Activated T-cell treated with anti-CD3 and anti-CD28 coated beads, Interleukin-2, amount 50 U/mL, for 4 hours (primary cell): ENCODE measurements around the gene KLF9. TPM values are rescaled to one million over a fixed set of nuclear protein-coding genes. Genes with fewer than 3 reads are reported as not detected.
"Not testable (repeated sequence)": the region's sequence is repeated elsewhere in the genome, so short reads cannot be mapped to it uniquely, and the experiment has no call there.

Source experiments
- ATAC-seq, 2 donors: fragments of 200-7000 bp; cut with Tn5 transposase; one replicate each; pipeline ENCODE4 v1.10.0; 2021
- DNase-seq: peaks from one replicate; pipeline ENCODE4 v3.0.0-alpha.2; 2020
- H3K27me3 Mint-ChIP-seq: one replicate; pipeline ENCODE4 v1.8.0; 2021; ENCODE audit warnings: low read depth, mixed read lengths
- H3K36me3 Mint-ChIP-seq: one replicate; pipeline ENCODE4 v1.8.0; 2022; ENCODE audit warnings: mixed read lengths; ENCODE audit not compliant: insufficient read depth
- H3K4me1 Mint-ChIP-seq: one replicate; pipeline ENCODE4 v1.8.0; 2021; ENCODE audit warnings: low read depth, mixed read lengths
- H3K4me3 Mint-ChIP-seq: one replicate; pipeline ENCODE4 v1.8.0; 2021; ENCODE audit warnings: mild to moderate bottlenecking, moderate library complexity, mixed read lengths
- H3K9me3 Mint-ChIP-seq: one replicate; pipeline ENCODE4 v1.8.0; 2021; ENCODE audit warnings: mixed read lengths
- total RNA-seq, 3 donors: library from RNA; stranded (reverse); gene quantifications; one replicate each; pipeline ENCODE4 v1.2.1, GENCODE V29; 2021

The KLF9 gene
- total RNA-seq, 3 donors from 2014 or later = 21.3 to 25.3 (median 24.6) TPM

GRCh38 chr9:70403618-70404025, 10.8 kb downstream of the KLF9 start:
- peaks cover 9% of the 10 kb centered on the region for H3K36me3 Mint-ChIP-seq
- peaks cover 86% of the 10 kb centered on the region for H3K4me1 Mint-ChIP-seq
- ATAC-seq (no peak), DNase-seq (no peak)
- no peak overlapping the region for H3K4me3 Mint-ChIP-seq
- H3K27me3 Mint-ChIP-seq = no peaks in the 10 kb centered on the region
- H3K9me3 Mint-ChIP-seq = no peaks in the 10 kb centered on the region

DNA sequence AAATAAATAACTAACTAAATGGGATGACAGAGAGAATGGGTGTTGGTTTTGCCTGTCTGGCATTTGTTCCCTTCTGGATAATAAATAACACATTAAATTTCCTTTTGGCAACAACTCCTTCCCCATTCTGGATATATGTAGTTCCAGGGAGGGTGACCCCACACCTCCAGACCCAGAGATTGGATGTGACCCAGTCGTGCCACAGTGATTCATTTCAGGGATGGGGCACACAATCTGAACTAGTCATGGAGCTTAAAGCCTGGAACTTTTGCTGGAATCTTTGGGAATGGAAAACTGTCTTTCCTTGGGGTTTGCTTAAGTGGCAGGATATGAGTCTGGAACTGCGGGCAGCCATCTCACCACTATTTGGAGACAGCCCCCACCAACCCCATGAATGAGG, 11.3 kb downstream of the KLF9 start:
- DNase-seq (no peak), ATAC-seq (no peak)
- Mint-ChIP-seq H3K9me3 (no peaks in the 10 kb centered on the region), H3K27me3 (no peaks in the 10 kb centered on the region), H3K4me3 (no peak overlapping the region), H3K4me1 (peaks cover 86% of the 10 kb centered on the region), H3K36me3 (peaks cover 9% of the 10 kb centered on the region)

GRCh38 chr9:70402213-70402612, 12.2 kb downstream of the KLF9 start:
- H3K27me3 Mint-ChIP-seq = no peaks in the 10 kb centered on the region
- DNase-seq (no peak), ATAC-seq (no peak)
- peaks cover 86% of the 10 kb centered on the region for H3K4me1 Mint-ChIP-seq
- H3K4me3 Mint-ChIP-seq = no peak overlapping the region
- H3K36me3 Mint-ChIP-seq = peaks cover 5% of the 10 kb centered on the region
- H3K9me3 Mint-ChIP-seq = no peaks in the 10 kb centered on the region

- H3K36me3 Mint-ChIP-seq, DNase-seq, H3K9me3 Mint-ChIP-seq, H3K27me3 Mint-ChIP-seq, H3K4me3 Mint-ChIP-seq, ATAC-seq: not testable (repeated sequence)
- peaks cover 83% of the 10 kb centered on the region for H3K4me1 Mint-ChIP-seq
Observed at GRCh38 chr9:70401241-70401640, 13.2 kb downstream of the KLF9 start.

- H3K4me1 Mint-ChIP-seq = peaks cover 77% of the 10 kb centered on the region
- no peaks in the 10 kb centered on the region for H3K9me3 Mint-ChIP-seq
- H3K27me3 Mint-ChIP-seq = no peaks in the 10 kb centered on the region
- no peak overlapping the region for H3K4me3 Mint-ChIP-seq
- no peak for ATAC-seq
- peaks cover 3% of the 10 kb centered on the region for H3K36me3 Mint-ChIP-seq
- no peak for DNase-seq
Observed at GRCh38 chr9:70400107-70400892, 14.2 kb downstream of the KLF9 start.

DNA sequence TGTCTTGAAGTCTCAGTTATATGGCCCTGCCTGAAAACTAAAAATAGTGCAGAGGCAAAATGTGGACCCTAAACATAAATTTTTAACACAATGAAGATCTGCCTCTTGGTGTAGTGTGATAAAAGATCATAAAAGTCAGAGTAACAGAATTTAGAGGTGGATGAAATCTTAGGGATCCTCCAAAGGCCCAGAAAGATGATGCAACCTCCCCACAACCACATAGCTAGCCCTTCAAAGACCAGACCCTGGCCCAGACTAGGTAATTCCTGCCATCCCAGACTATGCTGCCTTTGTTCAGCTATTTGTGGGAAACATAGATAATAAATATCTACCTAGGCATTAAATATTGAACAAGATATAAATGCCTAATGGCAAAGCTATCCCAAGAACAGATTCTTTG, 15.3 kb downstream of the KLF9 start:
- peaks cover 79% of the 10 kb centered on the region for H3K4me1 Mint-ChIP-seq
- ATAC-seq = no peak
- no peak for DNase-seq
- no peaks in the 10 kb centered on the region for H3K27me3 Mint-ChIP-seq
- H3K36me3 Mint-ChIP-seq = peaks cover 3% of the 10 kb centered on the region
- H3K9me3 Mint-ChIP-seq = no peaks in the 10 kb centered on the region
- peak overlapping the region; percentile 40 for H3K4me3 Mint-ChIP-seq

- peaks cover 78% of the 10 kb centered on the region for H3K4me1 Mint-ChIP-seq
- DNase-seq (no peak), ATAC-seq (peak; percentile 70 to 81)
- H3K9me3 Mint-ChIP-seq = no peaks in the 10 kb centered on the region
- H3K4me3 Mint-ChIP-seq = peak overlapping the region; percentile 70
- no peaks in the 10 kb centered on the region for H3K27me3 Mint-ChIP-seq
- H3K36me3 Mint-ChIP-seq = peaks cover 3% of the 10 kb centered on the region
Observed at GRCh38 chr9:70398145-70398556, 16.3 kb downstream of the KLF9 start.

DNA sequence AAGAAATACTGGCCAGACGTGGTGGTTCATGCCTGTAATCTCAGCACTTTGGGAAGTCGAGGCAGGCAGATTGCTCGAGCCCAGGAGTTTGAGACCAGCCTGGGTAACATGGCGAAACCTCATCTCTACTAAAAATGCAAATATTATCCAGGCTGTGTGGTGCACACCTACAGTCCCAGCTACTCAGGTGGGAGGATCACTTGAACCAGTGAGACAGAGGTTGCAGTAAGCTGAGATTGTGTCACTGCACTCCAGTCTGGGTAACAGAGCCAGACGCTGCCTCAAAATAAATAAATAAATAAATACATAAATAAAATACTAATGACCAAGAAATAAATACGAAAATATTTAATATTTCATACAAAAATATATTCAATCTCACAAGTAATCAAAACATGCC, 18.8 kb downstream of the KLF9 start:
- Mint-ChIP-seq H3K36me3 (peaks cover under 1% of the 10 kb centered on the region), H3K9me3 (no peaks in the 10 kb centered on the region), H3K27me3 (no peaks in the 10 kb centered on the region), H3K4me3 (no peak overlapping the region), H3K4me1 (peaks cover 88% of the 10 kb centered on the region)
- DNase-seq (no peak), ATAC-seq (no peak)

GRCh38 chr9:70392850-70393249, 21.6 kb downstream of the KLF9 start:
- no peak overlapping the region for H3K4me3 Mint-ChIP-seq
- no peaks in the 10 kb centered on the region for H3K27me3 Mint-ChIP-seq
- H3K9me3 Mint-ChIP-seq = no peaks in the 10 kb centered on the region
- peaks cover 80% of the 10 kb centered on the region for H3K4me1 Mint-ChIP-seq
- ATAC-seq = no peak
- DNase-seq = no peak
- H3K36me3 Mint-ChIP-seq = peaks cover 5% of the 10 kb centered on the region

DNA sequence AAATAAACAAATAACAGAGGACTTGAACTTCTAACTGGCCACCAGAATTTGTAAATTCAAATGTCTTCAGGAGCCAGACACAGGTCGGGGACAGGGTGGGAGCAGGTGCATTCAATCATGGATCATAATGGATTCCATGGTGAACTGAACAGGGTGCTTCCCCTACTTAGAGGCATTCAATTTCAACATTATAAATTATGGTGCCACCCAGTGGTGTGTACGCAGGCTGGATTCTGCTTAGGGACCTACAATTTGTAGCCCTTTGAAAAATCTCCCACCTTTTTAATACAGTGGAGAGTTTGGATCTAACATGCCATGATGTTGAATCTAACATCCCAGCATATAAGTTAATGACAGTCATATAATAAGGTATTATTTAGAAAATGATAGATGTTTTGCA, 22.3 kb downstream of the KLF9 start:
- no peaks in the 10 kb centered on the region for H3K27me3 Mint-ChIP-seq
- H3K4me1 Mint-ChIP-seq = peaks cover 79% of the 10 kb centered on the region
- H3K4me3 Mint-ChIP-seq = no peak overlapping the region
- ATAC-seq (no peak), DNase-seq (no peak)
- peaks cover 10% of the 10 kb centered on the region for H3K36me3 Mint-ChIP-seq
- H3K9me3 Mint-ChIP-seq = no peaks in the 10 kb centered on the region

DNA sequence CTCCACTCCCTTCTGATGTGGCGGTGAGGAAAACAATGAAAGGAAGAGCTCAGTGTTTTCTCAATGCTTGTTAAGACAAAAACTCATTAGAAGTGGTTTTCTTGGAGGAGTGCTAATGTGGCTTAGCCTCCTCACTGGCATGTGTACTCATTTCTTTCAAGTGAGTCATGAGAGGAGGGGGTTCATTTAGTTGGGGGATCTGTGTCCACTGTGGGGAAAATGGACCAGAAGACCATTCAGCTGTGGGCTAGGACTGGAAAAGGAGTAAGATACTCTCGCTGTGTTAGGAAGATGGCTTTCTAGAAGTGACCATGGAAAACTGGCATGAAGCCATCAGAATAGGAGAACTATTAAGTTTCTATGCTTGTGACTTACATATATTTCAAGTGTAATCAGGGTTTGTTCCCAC, 23.5 kb downstream of the KLF9 start:
- Mint-ChIP-seq H3K36me3 (peaks cover 21% of the 10 kb centered on the region), H3K4me3 (peak overlapping the region; percentile 39), H3K9me3 (no peaks in the 10 kb centered on the region), H3K4me1 (peaks cover 77% of the 10 kb centered on the region), H3K27me3 (no peaks in the 10 kb centered on the region)
- ATAC-seq (peak; percentile 58 to 59), DNase-seq (no peak)

DNA sequence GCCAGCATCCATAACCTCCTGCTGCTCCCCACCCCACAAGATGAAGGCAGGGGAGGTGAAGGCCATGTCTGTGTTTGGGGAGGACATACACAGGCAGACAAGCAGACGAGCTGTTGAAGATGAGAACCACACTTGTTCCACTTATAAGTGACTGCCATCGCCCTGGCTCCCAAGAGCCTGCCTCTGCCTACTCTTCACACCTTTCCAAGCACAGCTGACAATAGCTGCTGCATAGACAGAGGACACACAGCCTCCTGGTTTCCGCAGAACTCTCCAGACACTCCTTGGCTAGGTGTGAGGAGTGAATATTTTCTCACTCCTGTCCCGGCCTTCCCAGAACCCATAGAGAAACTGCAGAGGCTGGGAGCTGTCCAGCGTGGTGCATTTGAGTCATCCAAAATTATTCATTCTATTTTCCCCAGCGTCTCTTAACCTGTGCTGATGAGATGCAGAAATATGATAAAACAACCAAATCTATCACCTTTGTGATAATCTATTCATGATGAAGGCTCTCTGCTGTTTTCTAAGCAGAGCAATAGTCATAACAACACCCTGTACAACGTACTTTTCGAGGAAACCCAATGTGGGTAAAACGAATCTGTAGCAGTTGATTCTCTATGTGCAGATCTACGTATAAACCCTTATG, 24.7 kb downstream of the KLF9 start:
- ATAC-seq (peak; percentile 44 to 57), DNase-seq (no peak)
- peaks cover 22% of the 10 kb centered on the region for H3K36me3 Mint-ChIP-seq
- no peaks in the 10 kb centered on the region for H3K9me3 Mint-ChIP-seq
- no peaks in the 10 kb centered on the region for H3K27me3 Mint-ChIP-seq
- H3K4me1 Mint-ChIP-seq = peaks cover 72% of the 10 kb centered on the region
- H3K4me3 Mint-ChIP-seq = peak overlapping the region; percentile 14

- Mint-ChIP-seq H3K27me3 (no peaks in the 10 kb centered on the region), H3K4me3 (no peak overlapping the region), H3K4me1 (peaks cover 66% of the 10 kb centered on the region), H3K9me3 (no peaks in the 10 kb centered on the region), H3K36me3 (peaks cover 26% of the 10 kb centered on the region)
- DNase-seq (no peak), ATAC-seq (no peak)
Observed at GRCh38 chr9:70389188-70389587, 25.3 kb downstream of the KLF9 start.

- H3K9me3 Mint-ChIP-seq = no peaks in the 10 kb centered on the region
- no peaks in the 10 kb centered on the region for H3K27me3 Mint-ChIP-seq
- ATAC-seq (no peak), DNase-seq (no peak)
- peaks cover 34% of the 10 kb centered on the region for H3K36me3 Mint-ChIP-seq
- H3K4me3 Mint-ChIP-seq = no peak overlapping the region
- H3K4me1 Mint-ChIP-seq = peaks cover 52% of the 10 kb centered on the region
Observed at GRCh38 chr9:70387663-70388062, 26.8 kb downstream of the KLF9 start.

DNA sequence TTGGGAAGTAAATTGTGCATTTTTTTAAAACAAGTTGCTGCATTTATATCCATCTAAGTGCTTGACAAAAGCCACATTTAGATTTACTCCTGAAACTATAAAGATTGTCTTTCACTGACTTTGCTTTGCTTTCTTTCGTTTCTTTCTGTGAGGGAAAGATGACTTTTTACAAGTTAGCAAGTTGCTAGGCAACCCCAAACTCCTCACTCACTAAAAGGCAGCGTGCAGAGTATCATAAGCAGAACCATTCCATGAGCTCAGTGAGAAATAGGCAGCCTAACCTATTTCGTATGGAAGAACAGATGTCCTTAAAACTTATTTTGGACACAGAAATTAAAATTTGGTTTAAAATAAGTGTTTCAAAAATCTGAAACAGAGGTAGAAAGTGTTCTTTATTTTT, 29.0 kb downstream of the KLF9 start:
- H3K4me3 Mint-ChIP-seq = no peak overlapping the region
- no peaks in the 10 kb centered on the region for H3K27me3 Mint-ChIP-seq
- peaks cover 38% of the 10 kb centered on the region for H3K36me3 Mint-ChIP-seq
- no peak for DNase-seq
- ATAC-seq = no peak
- H3K9me3 Mint-ChIP-seq = no peaks in the 10 kb centered on the region
- peaks cover 30% of the 10 kb centered on the region for H3K4me1 Mint-ChIP-seq
